Astrocyte of the hippocampus (primary cell): ENCODE results near the gene TUBD1.
"Not testable (repeated sequence)": the region's sequence is repeated elsewhere in the genome, so short reads cannot be mapped to it uniquely, and the experiment has no call there.

ENCODE experiments used
- DNase-seq: peaks from one replicate; pipeline ENCODE4 v3.0.0; 2011; ENCODE audit warnings: low read depth, low spot score

TUBD1 gene

GRCh38 chr17:59845595-59846393 is 46.9 kb downstream of the TUBD1 start:
- peak; percentile 87 for DNase-seq

- peak; percentile 86 for DNase-seq
These were observed 47.7 kb downstream of the TUBD1 start for GRCh38 chr17:59844884-59845594.

- DNase-seq, result peak; percentile 96
These were observed 49.7 kb downstream of the TUBD1 start for GRCh38 chr17:59842901-59843652.

GRCh38 chr17:59841882-59842263 is 50.9 kb downstream of the TUBD1 start:
- DNase-seq, result peak; percentile 17

GRCh38 chr17:59841091-59841881 is 51.5 kb downstream of the TUBD1 start:
- DNase-seq, result peak; percentile 65

GRCh38 chr17:59840329-59841090 is 52.2 kb downstream of the TUBD1 start:
- DNase-seq, result peak; percentile 61

- DNase-seq, result peak; percentile 64
These were observed 53.0 kb downstream of the TUBD1 start for GRCh38 chr17:59839651-59840328.

- DNase-seq, result peak; percentile 65
These were observed 54.5 kb downstream of the TUBD1 start for GRCh38 chr17:59838052-59838916.

- peak; percentile 98 for DNase-seq
These were observed 55.3 kb downstream of the TUBD1 start for GRCh38 chr17:59837308-59838051.

GRCh38 chr17:59832883-59833379 is 59.8 kb downstream of the TUBD1 start:
- DNase-seq, result peak; percentile 80

GRCh38 chr17:59830846-59831486 is 61.8 kb downstream of the TUBD1 start:
- DNase-seq, result no peak

GRCh38 chr17:59830007-59830630 is 62.6 kb downstream of the TUBD1 start:
- peak; percentile 69 for DNase-seq

- peak; percentile 95 for DNase-seq
These were observed 63.3 kb downstream of the TUBD1 start for GRCh38 chr17:59829217-59830006.

GRCh38 chr17:59828819-59829216 is 63.9 kb downstream of the TUBD1 start:
- DNase-seq, result not testable (repeated sequence)

GRCh38 chr17:59828478-59828760 is 64.3 kb downstream of the TUBD1 start:
- no peak for DNase-seq

GRCh38 chr17:59827721-59828477 is 64.8 kb downstream of the TUBD1 start:
- no peak for DNase-seq
